HG03159 (cell line): ENCODE measurements around the gene SPTBN1.

Source experiments
- ATAC-seq: cut with Tn5 transposase; IDR thresholded peaks from one replicate; pipeline ENCODE4 v1.9.1; 2021; ENCODE audit warnings: mild to moderate bottlenecking, moderate library complexity; ENCODE audit not compliant: unreplicated experiment

Gene SPTBN1

DNA sequence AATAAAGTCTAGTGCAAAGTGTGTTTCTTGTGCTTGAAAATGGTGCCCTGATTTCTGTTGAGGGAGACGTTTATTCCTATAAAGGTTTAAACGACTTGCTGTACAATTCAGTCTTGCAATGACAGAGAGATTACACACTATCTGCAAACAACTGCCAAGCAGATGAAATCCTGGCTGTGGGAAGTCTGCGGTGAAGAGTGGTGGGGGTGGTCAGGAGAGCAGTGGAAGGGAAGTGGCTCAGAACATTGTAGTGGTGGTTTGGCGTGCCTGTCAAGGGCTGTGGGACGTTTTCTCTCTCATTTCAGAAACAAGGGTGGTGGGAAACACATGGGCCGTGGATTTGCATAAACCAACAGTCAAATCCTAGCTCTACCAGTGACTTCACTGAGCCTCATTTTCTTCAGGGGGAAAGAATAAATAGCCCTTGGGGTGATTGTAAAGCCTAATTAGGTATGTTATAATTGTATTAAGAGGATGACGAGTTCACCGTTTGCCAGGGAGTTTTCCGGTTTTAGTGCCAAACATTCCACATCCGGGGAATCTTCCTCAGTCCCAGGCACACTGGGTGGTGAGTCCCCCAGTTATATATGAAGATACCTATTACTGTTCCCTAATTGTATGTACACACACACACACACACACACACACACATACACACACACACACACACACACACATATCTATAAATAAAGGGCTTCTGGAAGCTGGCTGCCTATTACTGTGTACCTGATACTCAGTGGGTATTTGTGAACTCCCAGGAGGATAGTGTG lies 115.0 kb downstream of the SPTBN1 start:
- peak; percentile 56 for ATAC-seq

DNA sequence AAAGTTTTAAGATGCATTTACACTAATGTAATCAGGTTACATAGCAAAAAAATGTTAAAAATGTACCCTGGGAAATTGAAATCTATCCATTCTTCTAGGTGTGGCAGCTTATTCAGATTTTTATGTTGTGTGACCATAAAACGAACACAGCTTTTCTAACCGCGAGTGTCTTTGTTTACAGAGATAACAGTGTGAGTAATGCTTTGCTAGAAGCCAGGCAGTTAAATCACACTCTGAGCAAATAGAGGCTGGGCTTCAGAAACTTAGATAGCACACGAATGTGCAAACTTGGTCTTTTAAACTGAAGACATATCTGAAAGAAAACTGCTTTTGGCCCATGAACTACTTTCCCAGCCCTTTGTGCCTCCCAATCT lies 116.1 kb downstream of the SPTBN1 start:
- no peak for ATAC-seq

DNA sequence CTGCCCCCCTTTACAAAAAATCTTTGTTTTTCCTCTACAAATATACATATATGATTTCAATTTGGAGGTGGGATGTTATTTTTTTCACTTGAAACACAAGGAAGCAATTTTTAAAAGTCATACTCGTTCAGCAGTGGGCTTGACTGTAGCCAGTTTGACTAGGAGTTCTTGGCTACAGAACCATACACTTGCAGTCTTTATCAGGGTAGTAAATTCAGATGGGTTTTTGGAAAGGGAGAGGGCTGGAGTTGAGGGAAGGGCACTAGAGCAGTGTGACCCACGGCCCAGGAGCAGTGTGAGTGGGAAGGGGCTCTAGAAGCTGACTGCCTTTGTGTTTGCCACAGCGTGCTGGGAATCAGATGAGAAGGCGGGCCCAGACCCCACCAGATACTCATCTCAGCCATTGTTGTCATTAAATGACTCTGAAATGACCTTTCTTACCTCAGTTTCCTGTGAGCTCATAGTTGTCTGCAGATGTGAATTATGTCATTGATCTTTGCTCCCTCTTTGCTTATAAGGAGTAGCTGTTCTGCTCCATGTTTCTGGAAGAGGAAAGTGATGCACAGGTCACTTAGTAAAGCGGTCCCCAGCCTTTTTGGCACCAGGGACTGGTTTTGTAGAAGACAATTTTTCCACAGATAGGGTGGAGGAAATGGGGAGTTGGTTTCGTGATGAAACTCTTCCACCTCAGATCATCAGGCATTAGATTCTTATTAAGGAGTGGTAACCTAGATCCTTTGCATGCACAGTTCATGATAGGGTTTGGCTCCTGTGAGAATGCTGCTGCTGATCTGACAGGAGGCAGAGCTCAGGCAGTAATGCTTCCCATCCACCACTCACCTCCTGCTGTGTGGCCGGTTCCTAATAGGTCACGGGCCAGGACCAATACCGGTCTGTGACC lies 116.8 kb downstream of the SPTBN1 start:
- ATAC-seq: no peak

DNA sequence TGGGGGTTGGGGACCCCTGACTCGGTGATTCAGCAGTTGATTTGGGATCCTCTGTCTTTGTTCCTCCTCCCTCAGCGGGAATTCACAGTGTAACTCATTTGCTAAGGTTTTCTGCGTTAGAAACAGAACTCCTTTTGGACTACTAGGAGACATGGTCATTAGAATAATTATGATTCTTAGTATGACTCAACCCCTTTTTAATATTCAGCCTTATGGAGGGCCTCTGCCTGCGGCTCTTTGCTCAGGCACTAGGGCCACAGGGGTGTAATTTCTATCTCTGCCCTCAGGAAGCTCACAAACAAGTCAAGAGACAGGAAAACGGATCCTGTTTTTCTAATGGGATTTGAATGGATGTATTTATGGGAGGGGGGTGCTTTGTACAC lies 117.4 kb downstream of the SPTBN1 start:
- ATAC-seq: no peak

DNA sequence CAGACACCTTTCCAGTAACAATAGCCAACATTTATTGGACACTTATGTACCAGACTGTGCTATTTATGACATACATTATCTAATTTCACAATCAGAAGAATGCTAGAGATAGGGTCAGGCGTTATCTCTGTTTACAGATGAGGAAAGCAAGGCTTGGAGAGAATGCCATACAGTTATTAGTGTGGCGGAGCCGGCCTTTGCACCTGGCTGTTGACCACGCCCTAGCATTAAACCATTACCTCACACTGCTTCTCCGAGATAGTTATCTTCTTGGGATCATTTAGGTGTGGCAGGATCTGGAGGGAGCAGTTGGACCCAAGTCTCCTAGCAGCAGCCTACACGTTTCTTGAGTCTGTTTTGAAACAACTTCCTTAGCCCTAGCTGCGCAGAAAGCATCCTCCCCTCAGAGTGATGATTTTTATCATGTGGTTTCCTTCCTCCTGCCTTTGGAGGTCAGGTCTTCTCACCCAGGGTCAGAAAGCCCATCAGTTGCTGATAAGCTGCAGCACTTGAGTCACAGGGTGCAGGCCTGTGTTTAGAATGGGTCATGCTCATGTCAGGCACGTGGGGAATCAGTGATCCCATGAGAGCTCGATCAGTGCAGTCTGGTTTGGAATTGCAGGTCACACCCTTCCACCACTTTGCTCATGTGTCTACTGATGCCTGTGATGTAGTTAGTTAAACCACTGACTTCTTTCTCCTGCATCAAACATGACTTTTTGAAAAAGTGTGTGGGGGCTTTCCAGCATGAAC lies 118.2 kb downstream of the SPTBN1 start:
- peak; percentile 37 for ATAC-seq

DNA sequence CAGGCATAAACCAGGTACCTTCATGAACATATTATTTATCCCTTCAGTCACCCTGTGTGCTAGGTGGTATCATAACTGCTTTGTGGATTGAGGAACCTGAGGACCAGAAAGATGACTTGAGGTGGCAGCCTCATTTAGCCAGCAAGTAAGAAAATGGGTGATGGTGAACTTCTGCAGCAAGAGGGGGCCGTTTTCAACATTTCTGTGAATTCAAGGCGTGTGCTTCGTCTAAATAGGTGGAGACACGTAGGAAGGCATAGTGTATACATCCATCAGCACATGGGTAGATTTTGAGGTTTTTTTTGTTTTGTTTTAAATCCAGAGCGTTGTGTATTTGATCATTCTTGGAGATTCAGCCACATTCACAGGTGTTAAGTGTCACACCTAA lies 118.7 kb downstream of the SPTBN1 start:
- ATAC-seq: no peak

DNA sequence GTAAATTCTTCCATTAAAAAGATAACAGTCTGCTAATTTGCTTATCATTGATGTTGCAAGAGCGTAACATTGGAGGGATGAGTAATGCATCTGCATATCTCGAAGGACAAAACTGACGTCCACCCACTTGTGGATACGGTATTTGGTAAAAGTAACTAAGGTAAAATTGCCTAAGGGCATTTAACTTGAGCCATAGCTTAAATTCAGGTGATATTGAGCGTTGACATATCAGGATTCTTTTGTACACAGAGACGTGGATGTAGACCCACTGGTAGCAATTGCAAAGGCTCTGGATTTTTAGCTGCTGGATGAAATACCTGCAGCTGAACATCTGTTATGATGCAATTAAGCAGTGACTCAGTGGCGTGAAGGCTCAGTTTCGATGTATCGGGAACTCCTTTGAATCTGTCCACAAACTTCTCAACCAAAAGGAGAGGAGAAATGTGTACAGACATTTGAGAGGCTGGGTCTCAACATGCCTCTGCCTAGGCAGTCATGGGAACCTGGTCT lies 119.3 kb downstream of the SPTBN1 start:
- no peak for ATAC-seq

DNA sequence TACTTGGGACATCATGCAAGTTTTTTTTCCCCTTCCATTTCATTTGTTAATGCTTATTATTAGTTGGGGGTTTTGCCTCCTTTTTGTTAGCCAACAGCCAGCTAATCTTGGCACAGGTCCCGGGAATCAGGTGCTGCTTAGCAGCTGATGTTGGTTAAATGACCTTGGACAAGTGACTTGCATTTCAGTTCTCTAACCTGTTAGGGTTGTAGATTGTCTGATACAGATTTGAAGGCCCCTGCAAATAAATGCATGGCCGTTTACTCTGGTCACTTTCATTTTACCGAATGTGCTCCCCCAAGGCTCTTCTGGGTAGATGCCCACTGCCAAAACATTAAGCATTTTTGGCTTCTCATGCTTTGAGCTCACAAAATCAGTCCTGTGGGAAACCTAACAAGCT lies 120.9 kb downstream of the SPTBN1 start:
- no peak for ATAC-seq

DNA sequence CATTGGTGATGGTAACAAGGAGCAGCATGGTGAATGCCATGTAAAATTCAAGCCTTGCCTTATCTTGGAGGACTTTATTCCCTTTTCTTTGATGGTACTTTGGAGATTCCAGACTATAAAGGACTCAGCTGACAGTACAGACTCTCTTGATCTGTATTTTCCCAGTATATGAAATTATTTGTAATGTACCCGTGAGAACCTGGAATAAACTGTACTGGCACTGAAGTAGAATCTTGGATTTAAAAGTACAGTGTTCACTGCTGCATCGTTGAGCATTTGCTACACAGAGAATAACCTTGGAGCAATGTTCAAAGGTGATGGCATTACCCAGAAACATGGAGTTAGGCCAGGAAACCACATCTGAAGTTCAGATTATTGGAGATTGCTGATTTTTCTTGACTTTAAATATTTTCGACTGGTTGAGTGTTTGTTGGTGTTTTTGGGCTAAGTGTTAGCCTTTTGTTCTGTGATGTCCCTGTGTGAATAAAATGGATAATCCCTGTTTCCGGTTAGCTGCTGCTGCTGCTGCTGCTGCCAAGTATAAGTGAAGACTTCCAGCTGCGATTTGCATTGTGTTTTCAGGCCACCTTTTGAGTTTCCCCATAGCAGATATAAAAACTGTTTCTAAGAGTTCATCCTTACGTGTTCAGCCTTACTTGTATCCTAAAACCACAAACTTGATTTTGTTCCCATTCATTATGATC lies 122.0 kb downstream of the SPTBN1 start:
- no peak for ATAC-seq

DNA sequence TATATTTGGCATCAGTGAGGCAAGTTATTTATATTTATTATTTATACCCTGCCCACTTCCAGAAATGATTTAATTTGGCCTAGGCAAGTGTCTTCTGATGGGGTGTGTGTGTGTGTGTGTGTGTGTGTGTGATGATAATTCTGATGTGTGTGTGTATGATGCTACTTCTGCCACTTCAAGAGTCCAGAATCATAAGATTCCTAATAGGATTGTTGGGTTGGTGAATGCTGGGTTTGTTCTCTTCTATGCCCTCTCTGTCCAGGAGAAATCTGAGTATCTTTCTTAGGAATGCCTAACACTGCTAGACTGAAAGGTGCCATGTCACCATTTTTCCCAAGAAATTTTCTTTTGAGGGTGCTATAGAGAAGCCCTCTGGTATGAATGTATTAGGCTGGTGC lies 122.5 kb downstream of the SPTBN1 start:
- ATAC-seq: no peak

DNA sequence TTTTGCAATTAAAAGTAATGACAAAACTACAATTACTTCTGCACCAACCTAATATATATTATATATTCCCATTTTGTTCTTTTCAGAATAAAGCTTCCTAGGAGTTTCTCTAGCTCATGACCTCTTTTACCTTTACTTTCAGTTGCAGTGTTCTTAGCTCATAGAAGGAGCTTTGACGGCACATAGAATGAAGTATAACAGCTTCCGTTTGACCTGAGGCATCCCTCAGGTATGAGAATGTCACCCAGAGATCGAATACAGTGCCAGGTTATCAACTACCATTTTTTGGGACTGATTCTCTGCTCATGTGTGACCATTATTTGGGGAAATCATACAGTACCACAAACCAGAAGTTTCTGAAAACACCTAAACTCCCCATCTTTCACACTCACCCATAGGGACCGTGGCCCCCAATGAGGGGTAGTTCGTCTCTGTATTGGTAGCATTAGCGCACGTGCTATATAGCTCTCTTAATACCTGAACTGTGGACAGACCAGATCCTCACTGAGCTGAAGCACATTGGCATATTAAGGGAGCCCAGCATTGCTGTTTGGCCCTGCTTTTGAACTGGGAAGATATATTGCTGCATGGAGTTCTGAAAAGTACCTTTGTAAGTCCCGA lies 123.0 kb downstream of the SPTBN1 start:
- no peak for ATAC-seq

DNA sequence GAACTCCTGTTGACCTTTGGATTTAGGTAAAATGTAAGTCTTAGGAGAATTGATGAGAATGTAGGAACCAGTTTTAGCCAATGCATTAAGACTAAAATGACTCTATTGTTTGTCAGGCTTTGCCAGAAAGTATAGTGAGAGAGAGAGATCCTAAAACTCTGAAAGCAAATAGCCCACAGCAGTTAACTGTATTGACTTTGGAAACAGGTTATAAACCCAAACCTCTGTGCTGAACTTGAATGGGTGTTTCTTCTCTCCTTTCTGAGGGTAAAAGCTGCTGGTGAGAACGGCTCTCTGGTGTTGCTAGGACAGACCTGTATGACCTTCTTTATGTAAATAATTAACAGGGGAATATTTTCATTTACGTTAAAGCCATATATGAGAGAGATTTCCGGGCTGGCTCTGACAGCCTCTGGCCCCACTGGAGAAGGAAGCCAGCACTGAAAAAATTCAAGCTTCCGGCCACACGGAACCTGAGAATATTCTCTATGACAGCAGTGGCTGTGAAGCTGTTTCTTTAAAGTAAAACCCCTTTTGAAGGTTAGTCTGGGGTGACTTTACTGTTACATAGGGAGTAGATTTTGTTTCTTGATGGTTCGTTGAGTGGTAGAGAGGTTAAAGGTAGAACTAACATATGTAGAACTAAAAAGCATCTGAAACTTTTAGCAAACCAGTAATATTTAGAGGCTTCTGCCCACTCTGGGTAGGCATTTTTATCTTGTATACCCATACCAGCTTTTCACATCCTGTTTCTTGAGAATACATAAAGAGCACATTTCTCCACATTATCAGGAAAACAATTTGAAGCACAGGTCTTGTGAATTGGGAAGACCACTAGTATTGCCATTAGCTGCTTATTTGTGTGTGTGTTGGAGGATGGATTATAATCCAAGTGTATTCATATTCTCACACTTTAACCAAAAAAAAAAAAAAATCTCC lies 123.8 kb downstream of the SPTBN1 start:
- ATAC-seq: peak; percentile 84

DNA sequence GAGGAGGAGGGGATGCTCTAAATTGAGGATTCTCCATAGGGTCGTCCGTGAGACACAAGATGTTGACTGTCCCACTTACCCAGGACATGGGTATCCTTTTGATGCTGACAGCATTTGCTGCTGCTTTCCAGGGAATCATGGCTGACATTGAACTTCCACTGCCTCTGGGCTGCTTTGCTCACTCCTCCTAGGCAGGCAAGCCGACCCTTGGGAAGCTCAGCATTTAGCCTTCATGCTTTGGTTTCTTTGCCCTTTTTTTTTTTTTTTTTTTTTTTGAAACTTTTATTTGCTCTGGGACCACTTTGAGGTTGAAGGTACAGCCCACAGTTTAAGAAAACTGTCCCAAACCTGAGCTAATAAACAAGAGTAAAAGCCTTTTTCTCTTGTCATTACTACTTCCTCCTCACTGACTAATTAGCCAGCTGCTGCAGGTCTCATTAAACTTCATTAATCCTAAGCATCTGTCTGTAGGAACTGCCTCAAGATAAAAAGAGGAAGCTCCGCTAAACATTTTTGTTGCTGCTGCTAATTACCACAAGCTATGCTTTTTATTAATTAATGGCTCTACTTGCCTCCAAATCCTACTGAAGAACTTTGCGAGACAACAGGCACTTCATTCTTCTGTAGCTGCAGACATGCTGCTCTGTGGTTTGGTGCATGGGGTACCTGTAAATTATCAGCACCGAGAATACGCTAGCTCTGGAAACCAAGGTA lies 125.4 kb downstream of the SPTBN1 start:
- no peak for ATAC-seq

DNA sequence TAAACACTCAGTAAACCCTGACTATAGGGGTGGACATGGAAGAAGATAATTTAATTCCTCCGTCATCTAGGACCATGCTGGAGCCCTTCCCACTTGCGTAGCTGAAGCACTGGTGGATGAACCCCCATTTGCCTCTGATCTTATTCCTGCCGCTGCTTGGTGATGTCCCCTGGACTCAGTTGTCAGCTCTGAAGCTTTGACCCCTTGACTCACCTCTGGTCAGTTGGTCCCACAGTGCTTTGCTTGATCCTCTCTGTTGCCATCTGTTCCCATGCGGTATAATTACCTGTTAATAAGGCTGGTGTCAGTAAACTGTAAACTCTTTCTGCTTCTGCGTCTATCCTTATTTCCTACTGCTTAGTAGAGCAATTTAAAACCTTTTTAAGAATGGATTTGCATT lies 126.9 kb downstream of the SPTBN1 start:
- ATAC-seq: no peak

DNA sequence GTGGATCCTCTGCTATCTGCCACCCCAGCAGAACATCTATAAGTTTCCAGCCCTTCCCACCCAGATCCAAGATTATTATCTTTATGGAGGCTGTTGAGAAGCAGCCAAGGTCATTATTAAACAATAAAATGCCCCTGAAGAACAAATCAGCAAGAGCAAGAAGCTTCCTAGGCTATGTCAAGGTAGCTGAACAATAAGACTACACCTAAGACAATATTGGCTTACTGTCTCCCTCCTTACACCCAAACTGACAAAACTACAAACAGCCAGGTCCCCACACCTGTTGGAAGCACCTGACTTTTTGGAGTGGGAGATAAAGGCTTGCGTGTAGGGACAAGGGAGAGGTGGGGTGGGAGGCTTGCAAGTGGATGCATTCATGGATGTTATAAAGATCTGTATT lies 128.5 kb downstream of the SPTBN1 start:
- no peak for ATAC-seq

DNA sequence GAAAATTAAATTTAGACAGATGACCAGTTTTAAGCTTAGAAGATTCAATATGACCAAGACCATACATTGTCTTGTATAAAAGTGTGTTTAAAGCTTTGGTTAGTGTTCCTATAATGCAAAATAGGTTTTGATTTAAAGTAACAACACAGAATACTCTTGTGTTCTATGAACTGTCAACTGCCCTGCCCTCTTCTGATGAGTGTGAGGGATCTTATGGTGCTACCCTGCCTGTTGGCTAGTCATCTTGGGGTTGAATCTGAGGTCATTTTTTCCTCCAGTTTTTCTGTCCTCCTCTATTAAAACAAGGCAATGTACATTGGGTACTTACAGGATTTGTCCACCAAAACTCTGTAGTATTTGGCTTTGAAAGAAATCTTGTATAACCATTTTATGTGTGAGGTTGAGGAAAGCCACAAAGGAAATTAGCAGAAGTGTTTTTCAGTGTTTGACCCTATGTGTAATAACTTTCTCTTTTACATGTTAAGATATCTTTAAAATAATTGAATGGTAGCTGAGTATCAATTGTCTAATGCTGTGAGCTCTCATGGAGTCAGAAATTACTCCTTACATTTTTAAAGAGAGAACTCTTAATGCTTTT lies 129.1 kb downstream of the SPTBN1 start:
- ATAC-seq: no peak

DNA sequence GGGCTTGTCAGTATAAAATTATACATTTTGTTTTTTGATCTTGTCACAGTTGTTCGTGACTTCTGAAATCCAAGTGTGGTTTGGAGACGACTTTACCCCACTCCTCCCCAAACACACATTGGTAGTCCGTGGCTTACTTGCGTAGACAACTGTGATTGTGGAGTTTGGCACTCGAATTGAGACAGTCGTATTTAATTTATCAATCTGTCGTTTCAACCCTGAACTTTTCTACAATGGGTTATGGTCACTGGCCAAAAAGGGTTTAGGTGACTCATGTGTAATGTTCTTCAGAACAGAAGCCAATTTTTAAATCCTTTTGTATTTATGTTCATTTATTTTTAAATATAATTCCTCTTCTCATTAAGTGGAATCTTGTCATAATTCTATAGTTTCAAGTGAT lies 129.9 kb downstream of the SPTBN1 start:
- ATAC-seq: no peak

DNA sequence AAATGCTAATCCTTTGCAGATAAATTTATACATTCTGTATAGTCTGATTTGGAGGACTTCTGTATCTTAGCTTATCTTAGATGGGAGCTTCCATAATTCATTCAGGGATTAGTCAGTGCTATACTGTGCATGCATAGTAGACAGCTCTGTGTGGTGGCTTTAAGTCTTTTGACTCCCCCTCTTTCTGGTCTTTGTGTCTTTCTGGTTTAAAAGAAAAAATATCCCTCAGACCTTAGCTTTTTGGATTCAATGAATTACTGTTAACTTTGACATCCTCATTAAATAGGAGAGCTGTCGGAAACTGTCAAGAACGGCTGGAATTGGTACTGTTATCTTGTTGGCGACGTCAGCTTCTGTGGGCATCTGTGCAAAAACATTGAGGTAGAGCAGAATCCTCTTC lies 130.4 kb downstream of the SPTBN1 start:
- no peak for ATAC-seq
